NCI-H748 (cell line): ENCODE data around the gene PTPRG.

Experiments
- DNase-seq: peaks from one replicate; lab custom pipeline; 2025; ENCODE audit not compliant: unreplicated experiment; lab: John Stamatoyannopoulos, UW

Gene PTPRG

GRCh38 chr3:61914276-61914675 lies 352.9 kb downstream of the PTPRG start:
- no peak for DNase-seq

GRCh38 chr3:61915296-61915695 lies 353.9 kb downstream of the PTPRG start:
- DNase-seq = no peak

DNA sequence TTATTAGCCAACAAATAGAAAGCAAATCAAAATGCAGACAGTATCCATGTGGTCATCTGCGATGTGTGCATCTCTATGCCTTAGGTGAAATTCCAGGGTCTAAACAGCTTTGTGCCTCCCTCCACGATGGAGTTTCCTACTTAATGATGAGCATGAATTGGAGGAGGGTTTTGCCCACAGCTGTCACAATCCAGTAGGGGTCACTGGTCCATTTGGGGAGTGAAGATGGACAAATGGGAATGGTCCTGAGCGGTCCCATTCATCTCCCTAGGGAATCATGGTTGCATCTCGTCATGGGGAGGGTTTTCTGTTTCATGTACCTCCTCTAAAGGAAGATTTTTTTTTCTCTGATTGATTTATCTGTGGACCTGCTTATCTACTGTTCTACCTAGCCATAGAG lies 358.0 kb downstream of the PTPRG start:
- no peak for DNase-seq

DNA sequence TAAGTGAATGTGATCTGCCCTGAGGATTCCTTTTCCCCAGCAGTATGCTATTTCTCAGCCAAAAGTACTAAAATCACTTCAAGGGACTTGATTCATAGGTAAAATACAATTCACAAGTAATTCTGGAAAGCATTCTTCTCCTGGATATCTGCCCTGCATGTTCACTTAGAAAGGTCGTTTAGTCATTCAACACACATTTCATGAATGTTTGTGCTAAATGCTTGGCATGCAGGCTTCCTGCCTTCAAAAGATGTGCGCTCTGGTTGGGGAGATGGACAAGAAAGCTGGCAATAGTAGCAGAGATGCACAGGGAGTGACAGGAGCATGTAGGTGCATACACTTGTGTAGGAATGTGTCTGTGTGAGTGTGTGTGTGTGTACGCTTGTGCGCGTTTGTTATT lies 360.7 kb downstream of the PTPRG start:
- DNase-seq = no peak

GRCh38 chr3:61924090-61924735 lies 362.8 kb downstream of the PTPRG start:
- DNase-seq = no peak

- DNase-seq = no peak
These were observed 363.6 kb downstream of the PTPRG start for GRCh38 chr3:61924991-61925390.

- DNase-seq = no peak
These were observed 364.4 kb downstream of the PTPRG start for GRCh38 chr3:61925721-61926120.

DNA sequence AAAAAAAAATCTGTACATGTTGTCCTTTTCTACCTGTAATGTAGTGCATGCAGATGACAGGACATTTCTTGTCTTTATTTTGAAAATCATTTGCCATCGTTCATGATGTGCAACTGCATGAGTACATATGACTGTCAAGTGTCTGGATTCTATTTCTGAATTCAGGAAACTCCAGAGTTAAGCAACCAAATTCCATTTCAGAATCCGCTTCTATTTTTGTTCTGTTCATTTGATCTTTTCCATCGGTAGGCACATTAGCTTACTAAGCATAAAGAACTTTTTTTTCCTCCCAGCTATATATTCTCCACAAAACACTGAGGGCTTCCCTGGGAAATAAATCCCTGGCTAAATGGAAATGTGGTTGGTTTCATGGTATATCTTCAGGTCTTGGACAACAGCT lies 365.6 kb downstream of the PTPRG start:
- DNase-seq = no peak

DNA sequence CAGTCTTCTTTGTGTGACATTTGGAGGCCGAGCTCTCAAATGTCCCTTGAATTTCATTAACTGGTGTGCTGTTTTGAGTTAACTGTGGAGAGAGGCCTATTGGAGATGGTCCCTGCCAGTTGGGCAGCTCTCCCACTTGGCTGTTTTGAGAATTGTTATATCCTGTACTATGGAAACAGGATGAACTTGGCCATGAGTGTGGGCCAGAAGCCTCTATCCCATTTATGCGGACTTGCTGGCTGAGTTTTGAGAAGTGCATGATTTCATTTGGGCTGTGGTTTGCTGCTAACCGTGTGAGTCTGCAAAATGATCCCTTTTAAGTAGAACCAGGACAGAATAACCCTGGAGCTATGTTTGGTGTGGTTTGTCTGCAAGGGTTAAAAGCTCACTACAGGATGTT lies 366.0 kb downstream of the PTPRG start:
- no peak for DNase-seq

- DNase-seq = no peak
These were observed 366.7 kb downstream of the PTPRG start for GRCh38 chr3:61928039-61928438.

- DNase-seq = no peak
These were observed 367.5 kb downstream of the PTPRG start for GRCh38 chr3:61928776-61929314.

- DNase-seq = no peak
These were observed 368.2 kb downstream of the PTPRG start for GRCh38 chr3:61929617-61930016.

GRCh38 chr3:61932499-61932898 lies 371.1 kb downstream of the PTPRG start:
- no peak for DNase-seq

DNA sequence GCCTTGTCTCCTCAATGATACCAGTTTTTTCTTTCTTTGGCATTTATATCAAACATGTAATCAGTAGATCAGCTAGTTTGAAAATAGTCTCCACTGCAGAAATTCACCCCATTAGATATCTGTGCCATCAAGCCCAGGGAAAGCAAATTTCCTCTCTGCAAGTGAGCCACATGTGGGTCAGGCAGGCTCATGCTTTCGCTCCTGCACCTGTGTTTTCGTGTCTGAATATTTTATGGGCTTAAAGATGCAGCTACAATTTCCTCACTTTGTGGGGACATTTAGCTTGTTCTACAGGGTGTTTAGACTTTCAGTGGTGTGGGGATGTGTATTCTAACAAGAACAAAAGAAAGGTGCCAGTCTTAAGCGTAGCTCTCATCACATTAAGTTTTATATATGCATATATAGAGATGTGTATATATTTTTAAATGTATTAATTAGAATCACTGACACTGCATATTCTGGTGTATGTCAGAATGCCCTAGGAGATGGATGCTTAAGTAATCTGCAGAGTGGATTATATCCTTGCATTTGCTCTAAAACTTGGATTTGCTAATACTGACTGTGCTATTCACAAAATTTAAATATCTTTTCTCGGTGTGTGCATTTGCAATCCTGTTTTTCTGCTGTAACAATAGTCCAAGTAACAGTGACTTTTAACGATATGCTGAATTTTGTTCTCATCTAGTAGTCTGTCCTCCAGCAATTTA lies 372.6 kb downstream of the PTPRG start:
- no peak for DNase-seq

DNA sequence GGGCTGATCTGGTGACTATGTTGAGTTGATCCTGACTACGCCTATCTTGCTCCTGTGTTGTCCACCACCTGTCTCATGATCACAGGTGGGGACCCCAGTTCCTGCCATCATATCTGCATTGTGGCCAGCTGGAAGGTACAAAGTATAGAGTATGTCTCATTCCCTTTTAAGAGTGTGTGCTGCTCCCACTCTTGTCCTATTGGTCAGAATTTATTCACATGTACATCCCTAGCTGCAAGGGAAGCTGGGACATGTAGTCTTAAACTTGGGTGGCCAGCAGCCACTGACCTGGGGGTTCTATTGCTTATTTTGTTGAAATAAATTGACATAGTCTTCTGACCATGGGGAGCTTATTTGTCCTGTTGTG lies 373.1 kb downstream of the PTPRG start:
- no peak for DNase-seq

DNA sequence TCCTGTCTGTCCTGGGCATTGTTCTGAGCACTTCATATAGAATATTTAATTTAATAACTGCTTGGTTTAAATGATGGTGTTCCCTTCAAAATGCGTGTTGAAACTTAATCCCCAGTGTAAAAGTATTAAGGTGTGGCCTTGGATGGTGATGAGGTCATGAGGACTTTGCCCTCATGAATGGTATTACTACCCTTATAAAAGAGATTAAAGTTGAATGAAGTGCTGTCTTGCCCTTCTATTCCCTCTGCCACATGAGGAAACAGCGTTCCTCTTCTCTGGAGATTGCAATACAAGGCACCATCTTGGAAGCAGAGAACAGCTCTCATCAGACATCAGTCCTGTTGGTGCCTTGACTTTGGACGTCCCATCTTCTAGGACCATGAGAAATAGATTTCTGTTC lies 374.4 kb downstream of the PTPRG start:
- no peak for DNase-seq

GRCh38 chr3:61936344-61936937 lies 375.1 kb downstream of the PTPRG start:
- DNase-seq = peak; percentile 14

- DNase-seq = no peak
These were observed 376.1 kb downstream of the PTPRG start for GRCh38 chr3:61937477-61937876.

- DNase-seq = peak; percentile 67
These were observed 377.6 kb downstream of the PTPRG start for GRCh38 chr3:61938878-61939549.

- no peak for DNase-seq
These were observed 378.9 kb downstream of the PTPRG start for GRCh38 chr3:61940236-61940635.

DNA sequence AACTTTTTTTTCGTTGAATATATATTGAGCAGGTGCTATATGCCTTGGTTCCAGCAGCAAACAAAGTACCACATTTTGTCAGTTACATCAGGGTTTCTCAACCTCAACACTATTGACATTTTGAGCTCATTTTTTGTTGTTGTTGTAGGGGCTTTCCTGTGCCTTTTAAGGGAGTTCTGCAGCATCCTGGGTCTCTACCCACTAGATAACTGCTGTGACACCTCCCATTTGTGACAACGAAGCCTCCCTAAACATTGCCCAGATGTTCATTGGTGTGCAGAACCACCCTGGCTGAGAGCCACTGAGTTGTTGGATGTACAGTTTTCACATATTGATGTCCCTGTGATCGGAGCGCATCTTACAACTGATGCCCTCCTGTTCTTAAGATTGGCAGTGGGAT lies 382.6 kb downstream of the PTPRG start:
- no peak for DNase-seq

DNA sequence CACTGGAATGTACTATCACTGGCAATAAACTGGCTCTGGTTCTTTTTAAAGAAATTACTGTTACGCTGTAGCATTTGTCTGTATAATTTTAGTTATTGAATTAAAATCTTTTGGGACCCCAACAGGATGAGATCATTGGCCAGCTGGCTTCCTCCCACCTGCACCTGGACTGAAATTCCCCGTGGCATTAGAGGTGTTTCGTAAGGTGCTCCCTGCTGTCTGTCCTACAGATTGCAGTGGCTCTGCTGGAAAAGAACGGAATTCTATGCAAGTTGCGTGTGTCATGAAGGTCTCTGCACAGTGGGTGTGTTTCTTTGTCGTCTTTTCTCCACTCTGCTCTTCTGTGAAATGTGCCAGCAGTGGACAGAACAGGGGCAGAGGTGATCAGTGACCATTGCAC lies 383.4 kb downstream of the PTPRG start:
- DNase-seq = no peak
